ENCODE data around the gene CRLF2.
A peak's percentile ranks its signal among the peaks of the same experiment; 100 is the strongest.
"Not testable (repeated sequence)": the region's sequence is repeated elsewhere in the genome, so short reads cannot be mapped to it uniquely, and the experiment has no call there.

Gene CRLF2

GRCh38 chrX:1212532-1212931 lies at the start of gene CRLF2:
Gene CRLF2 (minus strand): TSS chrX:1212649. CDS start chrX:1212634, 15 bp downstream.
- DNase-seq: peak; percentile 76

GRCh38 chrX:1261771-1262170 lies 49.3 kb upstream of the CRLF2 start:
- DNase-seq: not testable (repeated sequence)

GRCh38 chrX:1261285-1261684 lies 48.8 kb upstream of the CRLF2 start:
- DNase-seq: no peak

GRCh38 chrX:1252861-1253260 lies 40.4 kb upstream of the CRLF2 start:
- no peak for DNase-seq

GRCh38 chrX:1249101-1249887 lies 36.8 kb upstream of the CRLF2 start:
- peak; percentile 99 for DNase-seq

GRCh38 chrX:1248331-1249061 lies 36.0 kb upstream of the CRLF2 start:
- peak; percentile 66 for DNase-seq

GRCh38 chrX:1246816-1247215 lies 34.4 kb upstream of the CRLF2 start:
- DNase-seq: peak; percentile 92

GRCh38 chrX:1244164-1245076 lies 32.0 kb upstream of the CRLF2 start:
- peak; percentile 78 for DNase-seq

- DNase-seq: no peak
Measured at GRCh38 chrX:1242891-1243402, 30.5 kb upstream of the CRLF2 start.

- not testable (repeated sequence) for DNase-seq
Measured at GRCh38 chrX:1240551-1240950, 28.1 kb upstream of the CRLF2 start.

GRCh38 chrX:1239681-1240142 lies 27.3 kb upstream of the CRLF2 start:
- peak; percentile 91 for DNase-seq

GRCh38 chrX:1231850-1232465 lies 19.5 kb upstream of the CRLF2 start:
- peak; percentile 75 for DNase-seq

GRCh38 chrX:1228101-1228500 lies 15.7 kb upstream of the CRLF2 start:
- DNase-seq: not testable (repeated sequence)

GRCh38 chrX:1226249-1226648 lies 13.8 kb upstream of the CRLF2 start:
- no peak for DNase-seq

GRCh38 chrX:1224954-1225353 lies 12.5 kb upstream of the CRLF2 start:
- DNase-seq: peak; percentile 58

GRCh38 chrX:1223242-1223600 lies 10.8 kb upstream of the CRLF2 start:
- DNase-seq: no peak

GRCh38 chrX:1222531-1223241 lies 10.2 kb upstream of the CRLF2 start:
- DNase-seq: peak; percentile 55

- DNase-seq: no peak
Measured at GRCh38 chrX:1221296-1221845, 8.9 kb upstream of the CRLF2 start.

- DNase-seq: no peak
Measured at GRCh38 chrX:1218286-1218685, 5.8 kb upstream of the CRLF2 start.

GRCh38 chrX:1215123-1215823 lies 2.8 kb upstream of the CRLF2 start:
- peak; percentile 79 for DNase-seq

GRCh38 chrX:1213971-1214370 lies 1.5 kb upstream of the CRLF2 start:
- DNase-seq: no peak

Data from hematopoietic multipotent progenitor cell treated with erythropoietin and hydrocortisone succinate and interleukin-3 and kit ligand, for 4 days (in vitro differentiated cells).